GM12878 (cell line): ENCODE measurements around the gene PELI2.

Experiments used
- CREB1 ChIP-seq: IDR thresholded peaks from 2 replicates; pipeline ENCODE4 v1.6.1; 2012; ENCODE audit warnings: low read depth, mild to moderate bottlenecking, inconsistent platforms
- FOS ChIP-seq: IDR thresholded peaks from 3 replicates; pipeline ENCODE4 v1.6.1; 2011; ENCODE audit warnings: borderline replicate concordance; ENCODE audit not compliant: insufficient read length; ENCODE audit errors: extremely low read depth
- HCFC1 ChIP-seq: fragments of 150-350 bp; IDR thresholded peaks from 2 replicates; pipeline ENCODE4 v1.6.1; 2014; ENCODE audit warnings: low read length
- SIN3A ChIP-seq: IDR thresholded peaks from 2 replicates; pipeline ENCODE4 v1.6.1; 2012; ENCODE audit warnings: low read depth, low read length, improper control_type of control experiment
- YY1 ChIP-seq: IDR thresholded peaks from 2 replicates; pipeline ENCODE4 v1.6.1; 2011; ENCODE audit warnings: low read depth, mild to moderate bottlenecking, low read length
- ZNF24 ChIP-seq: fragments of 450-650 bp; IDR thresholded peaks from 2 replicates; pipeline ENCODE4 v1.6.1; 2017; ENCODE audit warnings: antibody characterized with exemption, mild to moderate bottlenecking
- TF ChIP-seq, protein P1 (sequence below): fragments of 450-650 bp; IDR thresholded peaks from 2 replicates; pipeline ENCODE4 v1.6.1; 2017; ENCODE audit warnings: antibody characterized with exemption, mild to moderate bottlenecking, moderate library complexity
- TF ChIP-seq, protein P2 (sequence below), 3 experiments: IDR thresholded peaks in 2 of 3; conservative IDR thresholded peaks in 1 of 3; 2 replicates each; pipeline ENCODE4 v1.5.1; 2011; ENCODE audit warnings: low read depth in 3 of 3, low read length in 3 of 3, mild to moderate bottlenecking in 3 of 3, control low read depth in 2 of 3, moderate library complexity in 2 of 3, inconsistent platforms in 1 of 3, mixed read lengths in 1 of 3; ENCODE audit not compliant: control insufficient read depth in 2 of 3, insufficient read depth in 1 of 3; ENCODE audit errors: extremely low read depth in 1 of 3

DNA sequence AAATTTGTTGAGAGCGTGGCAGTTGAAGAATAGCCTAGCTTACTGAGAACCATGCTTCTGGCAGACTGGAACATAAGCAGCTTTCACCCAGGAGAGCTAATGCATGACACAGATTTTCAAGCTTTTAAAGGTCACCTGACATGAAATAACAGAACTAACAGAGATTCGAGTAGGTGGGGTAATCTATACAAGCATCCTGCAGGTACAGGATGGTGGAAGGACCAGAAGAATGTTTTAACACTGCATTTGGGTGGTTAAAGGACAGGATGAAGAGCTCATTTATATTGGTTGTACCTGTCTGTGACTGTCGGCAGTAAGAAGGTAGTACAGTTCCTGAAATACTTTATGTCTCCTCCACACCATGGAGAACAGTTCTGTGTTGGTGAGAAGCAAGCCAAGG, 8.9 kb downstream of the PELI2 start:
- TF ChIP-seq CREB1 (no peak), SIN3A (no peak), ZNF24 (no peak), YY1 (no peak), FOS (no peak), HCFC1 (no peak)
- TF ChIP-seq, protein P1, sequence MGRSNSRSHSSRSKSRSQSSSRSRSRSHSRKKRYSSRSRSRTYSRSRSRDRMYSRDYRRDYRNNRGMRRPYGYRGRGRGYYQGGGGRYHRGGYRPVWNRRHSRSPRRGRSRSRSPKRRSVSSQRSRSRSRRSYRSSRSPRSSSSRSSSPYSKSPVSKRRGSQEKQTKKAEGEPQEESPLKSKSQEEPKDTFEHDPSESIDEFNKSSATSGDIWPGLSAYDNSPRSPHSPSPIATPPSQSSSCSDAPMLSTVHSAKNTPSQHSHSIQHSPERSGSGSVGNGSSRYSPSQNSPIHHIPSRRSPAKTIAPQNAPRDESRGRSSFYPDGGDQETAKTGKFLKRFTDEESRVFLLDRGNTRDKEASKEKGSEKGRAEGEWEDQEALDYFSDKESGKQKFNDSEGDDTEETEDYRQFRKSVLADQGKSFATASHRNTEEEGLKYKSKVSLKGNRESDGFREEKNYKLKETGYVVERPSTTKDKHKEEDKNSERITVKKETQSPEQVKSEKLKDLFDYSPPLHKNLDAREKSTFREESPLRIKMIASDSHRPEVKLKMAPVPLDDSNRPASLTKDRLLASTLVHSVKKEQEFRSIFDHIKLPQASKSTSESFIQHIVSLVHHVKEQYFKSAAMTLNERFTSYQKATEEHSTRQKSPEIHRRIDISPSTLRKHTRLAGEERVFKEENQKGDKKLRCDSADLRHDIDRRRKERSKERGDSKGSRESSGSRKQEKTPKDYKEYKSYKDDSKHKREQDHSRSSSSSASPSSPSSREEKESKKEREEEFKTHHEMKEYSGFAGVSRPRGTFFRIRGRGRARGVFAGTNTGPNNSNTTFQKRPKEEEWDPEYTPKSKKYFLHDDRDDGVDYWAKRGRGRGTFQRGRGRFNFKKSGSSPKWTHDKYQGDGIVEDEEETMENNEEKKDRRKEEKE: no peak
- TF ChIP-seq, protein P2, sequence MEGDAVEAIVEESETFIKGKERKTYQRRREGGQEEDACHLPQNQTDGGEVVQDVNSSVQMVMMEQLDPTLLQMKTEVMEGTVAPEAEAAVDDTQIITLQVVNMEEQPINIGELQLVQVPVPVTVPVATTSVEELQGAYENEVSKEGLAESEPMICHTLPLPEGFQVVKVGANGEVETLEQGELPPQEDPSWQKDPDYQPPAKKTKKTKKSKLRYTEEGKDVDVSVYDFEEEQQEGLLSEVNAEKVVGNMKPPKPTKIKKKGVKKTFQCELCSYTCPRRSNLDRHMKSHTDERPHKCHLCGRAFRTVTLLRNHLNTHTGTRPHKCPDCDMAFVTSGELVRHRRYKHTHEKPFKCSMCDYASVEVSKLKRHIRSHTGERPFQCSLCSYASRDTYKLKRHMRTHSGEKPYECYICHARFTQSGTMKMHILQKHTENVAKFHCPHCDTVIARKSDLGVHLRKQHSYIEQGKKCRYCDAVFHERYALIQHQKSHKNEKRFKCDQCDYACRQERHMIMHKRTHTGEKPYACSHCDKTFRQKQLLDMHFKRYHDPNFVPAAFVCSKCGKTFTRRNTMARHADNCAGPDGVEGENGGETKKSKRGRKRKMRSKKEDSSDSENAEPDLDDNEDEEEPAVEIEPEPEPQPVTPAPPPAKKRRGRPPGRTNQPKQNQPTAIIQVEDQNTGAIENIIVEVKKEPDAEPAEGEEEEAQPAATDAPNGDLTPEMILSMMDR (IDR thresholded peaks at IDR 0.05 in 2 of 3, conservative IDR thresholded peaks at IDR 0.05 in 1 of 3; ENCODE audit: control insufficient read depth in 2 of 3, extremely low read depth in 1 of 3, insufficient read depth in 1 of 3, low read depth in 3 of 3, low read length in 3 of 3): no peak
